ENCODE results near the gene C10orf88. TPM values are rescaled to one million over a fixed set of nuclear protein-coding genes. Genes with fewer than 3 reads are reported as not detected.
A peak's percentile ranks its signal among the peaks of the same experiment; 100 is the strongest.
"Not testable (repeated sequence)": the region's sequence is repeated elsewhere in the genome, so short reads cannot be mapped to it uniquely, and the experiment has no call there.

C10orf88 gene
- total and polyA plus RNA-seq, 3 experiments from 2014 or later: 8.5 to 11.4 (median 8.5) TPM

- peak overlapping the region; percentile 57 for H3K27ac ChIP-seq (ENCODE audit: low read depth, low read length)
- CTCF ChIA-PET: no interaction called here
- peaks cover 3 to 13% (median 5%) of the 10 kb centered on the region in 3 donors for H3K36me3 Mint-ChIP-seq
- DNase-seq: no peak
- no peak overlapping the region for H3K4me3 ChIP-seq (ENCODE audit: low read length)
- H3K9me3 ChIP-seq (ENCODE audit: low read length): no peaks in the 10 kb centered on the region
- no peak overlapping the region for H3K27ac Mint-ChIP-seq
- H3K27me3 ChIP-seq (ENCODE audit: insufficient read depth, low read length, poor library complexity, severe bottlenecking): no peaks in the 10 kb centered on the region
- H3K9me3 Mint-ChIP-seq: no peaks in the 10 kb centered on the region
- no peaks in the 10 kb centered on the region for H3K36me3 ChIP-seq (ENCODE audit: insufficient read depth, low read length)
- H3K4me3 Mint-ChIP-seq: no peak overlapping the region
- H3K4me1 ChIP-seq (ENCODE audit: insufficient read depth, low read length): no peaks in the 10 kb centered on the region
- POLR2A ChIA-PET: no interaction called here
- peaks cover 0 to 4% (median 0%) of the 10 kb centered on the region in 3 donors for H3K4me1 Mint-ChIP-seq
- H3K27me3 Mint-ChIP-seq: no peaks in the 10 kb centered on the region
Observed at GRCh38 chr10:122930140-122930539, 23.9 kb downstream of the C10orf88 start.

- H3K4me3 Mint-ChIP-seq: no peak overlapping the region
- no peak overlapping the region for H3K27ac Mint-ChIP-seq
- no peaks in the 10 kb centered on the region for H3K4me1 Mint-ChIP-seq
- H3K27me3 Mint-ChIP-seq: peaks cover 10 to 15% of the 10 kb centered on the region in 2 donors
- Histone ChIP-seq H3K9me3 (ENCODE audit: low read length) (no peaks in the 10 kb centered on the region), H3K4me1 (ENCODE audit: insufficient read depth, low read length) (no peaks in the 10 kb centered on the region), H3K27me3 (ENCODE audit: insufficient read depth, low read length, poor library complexity, severe bottlenecking) (no peaks in the 10 kb centered on the region), H3K27ac (ENCODE audit: low read depth, low read length) (no peak overlapping the region), H3K4me3 (ENCODE audit: low read length) (no peak overlapping the region), H3K36me3 (ENCODE audit: insufficient read depth, low read length) (no peaks in the 10 kb centered on the region)
- DNase-seq: no peak
- H3K9me3 Mint-ChIP-seq: peaks cover 0 to 5% (median 0%) of the 10 kb centered on the region in 5 donors
- POLR2A ChIA-PET: no interaction called here
- CTCF ChIA-PET: no interaction called here
- peaks cover 0 to 11% (median 0%) of the 10 kb centered on the region in 3 donors for H3K36me3 Mint-ChIP-seq
Observed at GRCh38 chr10:122915700-122916099, 38.3 kb downstream of the C10orf88 start.

GRCh38 chr10:122911889-122912484 lies 42.0 kb downstream of the C10orf88 start:
- Mint-ChIP-seq H3K27me3 (peaks cover 7 to 25% of the 10 kb centered on the region in 2 donors), H3K9me3 (no peaks in the 10 kb centered on the region), H3K27ac (peak overlapping the region in 1 of 8 donors; percentile 40), H3K4me1 (no peaks in the 10 kb centered on the region), H3K4me3 (no peak overlapping the region), H3K36me3 (peaks cover 0 to 5% (median 0%) of the 10 kb centered on the region in 3 donors)
- POLR2A ChIA-PET: no interaction called here
- Histone ChIP-seq H3K36me3 (ENCODE audit: insufficient read depth, low read length) (no peaks in the 10 kb centered on the region), H3K9me3 (ENCODE audit: low read length) (no peaks in the 10 kb centered on the region), H3K4me1 (ENCODE audit: insufficient read depth, low read length) (no peaks in the 10 kb centered on the region), H3K27me3 (ENCODE audit: insufficient read depth, low read length, poor library complexity, severe bottlenecking) (no peaks in the 10 kb centered on the region), H3K27ac (ENCODE audit: low read depth, low read length) (no peak overlapping the region), H3K4me3 (ENCODE audit: low read length) (no peak overlapping the region)
- CTCF ChIA-PET: no interaction called here
- peak; percentile 7 to 56 (median 20) for DNase-seq

- Mint-ChIP-seq H3K4me3 (no peak within 1 kb of the TSS), H3K9me3 (no peaks in the 10 kb centered on the region), H3K36me3 (no peaks in the 10 kb centered on the region), H3K4me1 (no peaks in the 10 kb centered on the region), H3K27ac (no peak within 1 kb of the TSS), H3K27me3 (peaks cover 2 to 25% of the 10 kb centered on the region in 2 donors)
- Histone ChIP-seq H3K4me3 (ENCODE audit: low read length) (no peak within 1 kb of the TSS), H3K27ac (ENCODE audit: low read depth, low read length) (no peak within 1 kb of the TSS), H3K36me3 (ENCODE audit: insufficient read depth, low read length) (no peaks in the 10 kb centered on the region), H3K27me3 (ENCODE audit: insufficient read depth, low read length, poor library complexity, severe bottlenecking) (no peaks in the 10 kb centered on the region), H3K9me3 (ENCODE audit: low read length) (no peaks in the 10 kb centered on the region), H3K4me1 (ENCODE audit: insufficient read depth, low read length) (no peaks in the 10 kb centered on the region)
- POLR2A ChIA-PET: no interaction called here
- CTCF ChIA-PET: no interaction called here
- no peak for DNase-seq
Observed at GRCh38 chr10:122910310-122910709, 43.7 kb downstream of the C10orf88 start, which contains the start of gene FAM24A. Gene FAM24A, plus strand, starts transcription at chr10:122910610. Its CDS starts 1,025 bp downstream, at chr10:122911635.

- H3K9me3 Mint-ChIP-seq: peaks cover 6 to 20% (median 8%) of the 10 kb centered on the region in 5 donors
- H3K9me3 ChIP-seq (ENCODE audit: low read length); H3K27me3 ChIP-seq (ENCODE audit: insufficient read depth, low read length, poor library complexity, severe bottlenecking); H3K4me3 ChIP-seq (ENCODE audit: low read length); H3K36me3 ChIP-seq (ENCODE audit: insufficient read depth, low read length); DNase-seq; H3K4me1 ChIP-seq (ENCODE audit: insufficient read depth, low read length); POLR2A ChIA-PET; H3K4me3 Mint-ChIP-seq; H3K27ac ChIP-seq (ENCODE audit: low read depth, low read length); CTCF ChIA-PET; H3K4me1 Mint-ChIP-seq; H3K27ac Mint-ChIP-seq: not testable (repeated sequence)
- H3K36me3 Mint-ChIP-seq: peaks cover 0 to 18% (median 7%) of the 10 kb centered on the region in 3 donors
- peaks cover 28 to 66% of the 10 kb centered on the region in 2 donors for H3K27me3 Mint-ChIP-seq
Observed at GRCh38 chr10:122903861-122904260, 50.2 kb downstream of the C10orf88 start.

GRCh38 chr10:122894261-122894944 lies 59.6 kb downstream of the C10orf88 start:
- Histone ChIP-seq H3K36me3 (ENCODE audit: insufficient read depth, low read length) (no peaks in the 10 kb centered on the region), H3K27me3 (ENCODE audit: insufficient read depth, low read length, poor library complexity, severe bottlenecking) (no peaks in the 10 kb centered on the region), H3K27ac (ENCODE audit: low read depth, low read length) (no peak overlapping the region), H3K9me3 (ENCODE audit: low read length) (no peaks in the 10 kb centered on the region), H3K4me3 (ENCODE audit: low read length) (no peak overlapping the region), H3K4me1 (ENCODE audit: insufficient read depth, low read length) (no peaks in the 10 kb centered on the region)
- Mint-ChIP-seq H3K4me1 (peaks cover 0 to 2% (median 0%) of the 10 kb centered on the region in 3 donors), H3K27me3 (peaks cover 0 to 6% of the 10 kb centered on the region in 2 donors), H3K36me3 (peaks cover 2 to 7% (median 4%) of the 10 kb centered on the region in 3 donors), H3K9me3 (no peaks in the 10 kb centered on the region), H3K27ac (no peak overlapping the region), H3K4me3 (no peak overlapping the region)
- POLR2A ChIA-PET: no interaction called here
- CTCF ChIA-PET: no interaction called here
- no peak for DNase-seq

GRCh38 chr10:122884166-122884565 lies 69.9 kb downstream of the C10orf88 start:
- no peaks in the 10 kb centered on the region for H3K9me3 ChIP-seq (ENCODE audit: low read length)
- H3K27ac Mint-ChIP-seq: no peak overlapping the region
- H3K27me3 Mint-ChIP-seq: no peaks in the 10 kb centered on the region
- peaks cover 0 to 16% (median 2%) of the 10 kb centered on the region in 3 donors for H3K36me3 Mint-ChIP-seq
- peaks cover 12% of the 10 kb centered on the region for H3K4me1 ChIP-seq (ENCODE audit: insufficient read depth, low read length)
- H3K36me3 ChIP-seq (ENCODE audit: insufficient read depth, low read length): no peaks in the 10 kb centered on the region
- no peak for DNase-seq
- POLR2A ChIA-PET: no interaction called here
- no peak overlapping the region for H3K4me3 Mint-ChIP-seq
- no peak overlapping the region for H3K4me3 ChIP-seq (ENCODE audit: low read length)
- peaks cover 11 to 17% (median 16%) of the 10 kb centered on the region in 3 donors for H3K4me1 Mint-ChIP-seq
- CTCF ChIA-PET: no interaction called here
- H3K27me3 ChIP-seq (ENCODE audit: insufficient read depth, low read length, poor library complexity, severe bottlenecking): no peaks in the 10 kb centered on the region
- H3K27ac ChIP-seq (ENCODE audit: low read depth, low read length): no peak overlapping the region
- H3K9me3 Mint-ChIP-seq: no peaks in the 10 kb centered on the region

- no peaks in the 10 kb centered on the region for H3K36me3 ChIP-seq (ENCODE audit: insufficient read depth, low read length)
- ChIA-PET POLR2A (no interaction called here), CTCF (no interaction called here)
- no peaks in the 10 kb centered on the region for H3K27me3 ChIP-seq (ENCODE audit: insufficient read depth, low read length, poor library complexity, severe bottlenecking)
- Mint-ChIP-seq H3K4me1 (peaks cover 23 to 30% (median 30%) of the 10 kb centered on the region in 3 donors), H3K27me3 (no peaks in the 10 kb centered on the region), H3K9me3 (peaks cover 0 to 2% (median 0%) of the 10 kb centered on the region in 5 donors), H3K36me3 (peaks cover 0 to 16% (median 0%) of the 10 kb centered on the region in 3 donors), H3K4me3 (no peak overlapping the region), H3K27ac (peak overlapping the region in 1 of 8 donors; percentile 15)
- no peak overlapping the region for H3K27ac ChIP-seq (ENCODE audit: low read depth, low read length)
- no peak overlapping the region for H3K4me3 ChIP-seq (ENCODE audit: low read length)
- no peaks in the 10 kb centered on the region for H3K9me3 ChIP-seq (ENCODE audit: low read length)
- DNase-seq: no peak
- H3K4me1 ChIP-seq (ENCODE audit: insufficient read depth, low read length): peaks cover 26% of the 10 kb centered on the region
Observed at GRCh38 chr10:122882766-122883165, 71.3 kb downstream of the C10orf88 start.
